ENCODE results near the gene GSK3A.
"Not testable (repeated sequence)": the region's sequence is repeated elsewhere in the genome, so short reads cannot be mapped to it uniquely, and the experiment has no call there.

GSK3A gene

DNA sequence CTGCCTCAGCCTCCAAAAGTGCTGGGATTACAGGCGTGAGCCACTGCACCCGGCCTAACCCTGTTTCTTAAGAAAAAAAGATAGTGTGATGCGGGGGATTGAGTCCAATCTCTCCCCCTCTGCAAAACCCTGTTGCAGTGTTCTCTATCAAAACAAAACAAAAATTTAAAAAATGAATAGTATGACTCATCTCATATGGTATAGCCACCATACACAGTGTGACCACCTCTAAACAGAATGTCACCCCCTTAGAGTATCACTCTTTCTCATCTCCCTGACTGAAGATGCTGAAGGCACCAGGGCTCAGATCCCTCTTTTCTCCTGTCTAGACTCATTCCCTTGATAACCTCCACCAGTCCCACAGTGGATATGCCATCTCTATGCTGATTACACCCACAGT lies 19.4 kb upstream of the GSK3A start:
- H3K79me2 ChIP-seq (ENCODE audit: insufficient read depth, low read depth): no peaks in the 10 kb centered on the region
- H4K20me1 ChIP-seq (ENCODE audit: insufficient read depth): no peaks in the 10 kb centered on the region
- no peak overlapping the region for H3K27ac ChIP-seq
- peaks cover 3% of the 10 kb centered on the region; the same call in 1 of the 2 replicates for H3K27me3 ChIP-seq (ENCODE audit: insufficient read depth, low read depth)
- no peaks in the 10 kb centered on the region for H3K4me1 ChIP-seq (ENCODE audit: low read depth, poor library complexity, severe bottlenecking)
- no peak overlapping the region for H3K4me2 ChIP-seq
- no peaks in the 10 kb centered on the region for H3K36me3 ChIP-seq (ENCODE audit: insufficient read depth)
- H3K9ac ChIP-seq: no peak overlapping the region
- TF ChIP-seq, protein P1, sequence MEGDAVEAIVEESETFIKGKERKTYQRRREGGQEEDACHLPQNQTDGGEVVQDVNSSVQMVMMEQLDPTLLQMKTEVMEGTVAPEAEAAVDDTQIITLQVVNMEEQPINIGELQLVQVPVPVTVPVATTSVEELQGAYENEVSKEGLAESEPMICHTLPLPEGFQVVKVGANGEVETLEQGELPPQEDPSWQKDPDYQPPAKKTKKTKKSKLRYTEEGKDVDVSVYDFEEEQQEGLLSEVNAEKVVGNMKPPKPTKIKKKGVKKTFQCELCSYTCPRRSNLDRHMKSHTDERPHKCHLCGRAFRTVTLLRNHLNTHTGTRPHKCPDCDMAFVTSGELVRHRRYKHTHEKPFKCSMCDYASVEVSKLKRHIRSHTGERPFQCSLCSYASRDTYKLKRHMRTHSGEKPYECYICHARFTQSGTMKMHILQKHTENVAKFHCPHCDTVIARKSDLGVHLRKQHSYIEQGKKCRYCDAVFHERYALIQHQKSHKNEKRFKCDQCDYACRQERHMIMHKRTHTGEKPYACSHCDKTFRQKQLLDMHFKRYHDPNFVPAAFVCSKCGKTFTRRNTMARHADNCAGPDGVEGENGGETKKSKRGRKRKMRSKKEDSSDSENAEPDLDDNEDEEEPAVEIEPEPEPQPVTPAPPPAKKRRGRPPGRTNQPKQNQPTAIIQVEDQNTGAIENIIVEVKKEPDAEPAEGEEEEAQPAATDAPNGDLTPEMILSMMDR (conservative IDR thresholded peaks at IDR 0.05; ENCODE audit: low read depth, low read length): no peak
- H2AFZ ChIP-seq (ENCODE audit: low read depth): no peak overlapping the region
- no peak overlapping the region for H3K4me3 ChIP-seq (IDR thresholded peaks at IDR 0.05; ENCODE audit: insufficient read depth, low read depth, low read length)

DNA sequence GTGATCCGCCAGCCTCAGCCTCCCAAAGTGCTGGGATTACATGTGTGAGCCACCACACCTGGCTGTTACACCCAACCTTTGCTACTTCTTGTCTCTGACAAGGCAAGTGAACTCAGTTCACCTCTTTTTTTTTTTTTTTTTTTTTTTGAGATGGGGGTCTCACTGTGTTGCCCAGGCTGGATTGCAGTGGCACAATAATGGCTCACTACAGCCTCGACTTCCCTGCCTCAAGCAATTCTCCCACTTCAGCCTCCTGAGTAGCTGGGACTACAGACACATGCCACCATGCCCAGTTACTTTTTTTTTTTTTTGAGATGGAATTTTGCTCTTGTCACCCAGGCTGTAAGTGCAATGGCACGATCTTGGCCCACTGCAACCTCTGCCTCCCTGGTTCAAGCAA lies 15.4 kb upstream of the GSK3A start:
- H3K27me3 ChIP-seq (ENCODE audit: insufficient read depth, low read depth); H3K4me2 ChIP-seq: not testable (repeated sequence)

DNA sequence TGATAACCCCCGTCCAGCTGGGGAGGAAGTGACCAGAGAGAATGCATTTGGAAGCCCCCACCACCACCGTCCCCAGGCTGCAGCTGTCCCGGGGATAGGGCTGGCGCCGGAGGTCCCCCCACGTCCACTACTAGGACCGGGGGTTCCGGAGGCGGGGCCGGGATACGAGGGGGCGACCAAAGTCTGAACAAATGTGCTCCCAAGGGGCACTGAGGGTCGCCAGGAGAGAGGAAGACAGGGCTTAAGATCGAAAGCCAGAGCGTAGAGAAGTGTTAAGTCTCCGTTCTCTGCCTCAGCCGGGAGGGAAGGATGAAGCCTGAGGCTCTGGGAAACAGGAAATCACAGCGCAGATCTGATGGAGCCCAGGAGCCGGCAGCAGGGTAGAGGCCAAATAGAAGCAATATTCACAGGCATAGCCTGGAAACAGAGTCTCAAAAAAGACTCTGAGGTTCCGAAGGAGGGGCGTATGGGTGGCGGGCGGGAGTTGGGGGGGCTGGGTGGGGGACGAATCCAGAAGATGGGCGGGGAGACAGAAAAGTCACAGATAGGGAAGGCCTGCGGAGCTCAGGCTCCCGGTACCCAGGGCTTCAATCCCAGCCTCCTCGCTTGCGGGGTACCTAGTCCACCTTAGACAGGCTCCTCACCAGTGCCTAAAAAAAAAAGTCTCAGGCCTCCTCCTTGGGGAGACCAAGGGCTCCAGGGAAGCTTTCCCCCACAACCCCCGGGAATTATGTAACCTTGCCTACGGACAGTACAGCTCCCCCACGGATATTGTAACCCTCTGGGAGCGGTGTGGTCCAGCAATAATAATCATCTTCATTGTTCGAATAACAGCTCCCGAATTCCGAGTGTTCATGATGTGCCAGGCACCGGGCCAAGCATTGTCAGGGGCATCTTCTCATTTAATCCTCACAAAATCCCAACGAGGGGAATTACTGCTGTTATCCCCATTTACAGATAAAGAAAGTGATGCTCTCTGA lies 13.7 kb upstream of the GSK3A start:
- H3K27me3 ChIP-seq (ENCODE audit: insufficient read depth, low read depth): peaks cover 10% of the 10 kb centered on the region; the same call in 1 of the 2 replicates
- peaks cover 13% of the 10 kb centered on the region; the same call in 1 of the 2 replicates for H3K79me2 ChIP-seq (ENCODE audit: insufficient read depth, low read depth)
- H3K4me1 ChIP-seq (ENCODE audit: low read depth, poor library complexity, severe bottlenecking): peaks cover 8% of the 10 kb centered on the region
- no peak overlapping the region for H3K4me3 ChIP-seq (IDR thresholded peaks at IDR 0.05; ENCODE audit: insufficient read depth, low read depth, low read length)
- peak overlapping the region; percentile 14; the same call in 1 of the 2 replicates for H3K9ac ChIP-seq
- H3K4me2 ChIP-seq: peak overlapping the region; percentile 86
- no peak overlapping the region for H3K27ac ChIP-seq
- peak overlapping the region; percentile 69 for H2AFZ ChIP-seq (ENCODE audit: low read depth)
- H4K20me1 ChIP-seq (ENCODE audit: insufficient read depth): no peaks in the 10 kb centered on the region
- no peaks in the 10 kb centered on the region for H3K36me3 ChIP-seq (ENCODE audit: insufficient read depth)
- TF ChIP-seq, protein P1 (conservative IDR thresholded peaks at IDR 0.05; ENCODE audit: low read depth, low read length): no peak

More for the DNA sequence above, 15.4 kb upstream of the GSK3A start:
- H3K9ac ChIP-seq; H2AFZ ChIP-seq (ENCODE audit: low read depth); H4K20me1 ChIP-seq (ENCODE audit: insufficient read depth); H3K36me3 ChIP-seq (ENCODE audit: insufficient read depth); H3K4me3 ChIP-seq (IDR thresholded peaks at IDR 0.05; ENCODE audit: insufficient read depth, low read depth, low read length); H3K79me2 ChIP-seq (ENCODE audit: insufficient read depth, low read depth); H3K4me1 ChIP-seq (ENCODE audit: low read depth, poor library complexity, severe bottlenecking); H3K27ac ChIP-seq: not testable (repeated sequence)

DNA sequence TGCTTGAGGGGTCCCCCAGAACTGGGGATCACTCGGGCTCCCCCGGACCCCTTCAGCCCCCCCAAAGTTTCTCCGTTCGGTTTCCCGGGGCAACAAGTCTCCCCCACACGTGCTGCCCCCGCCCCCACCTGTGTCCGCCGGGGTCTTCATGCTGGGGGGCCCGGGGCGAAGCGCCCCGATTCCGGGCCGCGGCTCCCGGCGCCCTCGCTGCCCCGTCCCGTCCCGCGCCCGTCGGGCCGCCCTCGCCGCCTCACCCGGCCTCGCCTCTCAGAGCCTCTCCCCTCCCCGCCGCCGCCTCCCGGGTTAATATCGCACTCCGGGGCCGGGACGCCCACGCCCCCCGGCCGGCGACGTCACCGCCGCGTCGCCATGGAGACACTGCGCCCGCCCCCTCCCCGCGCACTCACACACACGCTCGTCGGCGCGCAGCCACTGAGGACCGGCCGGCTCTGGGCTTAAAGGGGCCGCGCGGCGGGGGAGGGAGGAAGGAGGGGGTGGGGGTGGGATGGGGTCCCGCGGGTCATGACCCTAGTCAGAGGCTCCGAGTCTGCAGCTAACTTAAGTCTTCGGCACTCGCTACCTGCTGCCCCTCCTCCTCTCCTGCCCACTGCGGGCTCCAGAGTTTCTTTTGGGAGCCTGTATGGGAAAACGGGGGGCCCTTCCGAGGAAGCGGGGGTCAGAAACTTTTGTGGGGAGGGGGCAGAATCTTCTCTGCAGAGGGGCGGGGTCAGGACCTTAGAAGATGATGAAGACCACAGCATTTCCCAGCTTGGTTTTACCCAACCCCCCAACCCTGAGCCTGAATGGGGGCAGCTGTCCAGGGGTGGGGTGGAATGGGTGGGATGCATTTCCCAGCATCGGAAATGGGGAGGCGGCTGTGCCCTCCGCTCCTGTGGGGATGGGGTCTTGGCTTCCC lies 12.7 kb upstream of the GSK3A start, which contains the start of gene ERF:
ERF (minus strand) TSS at position 279 of the 916 bp plus-strand sequence; CDS start at position 150, 129 bp downstream.
- peak within 1 kb of the TSS; percentile 77 for H3K27ac ChIP-seq
- TF ChIP-seq, protein P1 (conservative IDR thresholded peaks at IDR 0.05; ENCODE audit: low read depth, low read length): no peak
- H3K36me3 ChIP-seq (ENCODE audit: insufficient read depth): no peaks in the 10 kb centered on the region
- H3K4me3 ChIP-seq (IDR thresholded peaks at IDR 0.05; ENCODE audit: insufficient read depth, low read depth, low read length): peak within 1 kb of the TSS; percentile 21
- H3K79me2 ChIP-seq (ENCODE audit: insufficient read depth, low read depth): peaks cover 23% of the 10 kb centered on the region; the same call in 1 of the 2 replicates
- no peaks in the 10 kb centered on the region for H4K20me1 ChIP-seq (ENCODE audit: insufficient read depth)
- peak within 1 kb of the TSS; percentile 69 for H2AFZ ChIP-seq (ENCODE audit: low read depth)
- peak within 1 kb of the TSS; percentile 86 for H3K4me2 ChIP-seq
- H3K4me1 ChIP-seq (ENCODE audit: low read depth, poor library complexity, severe bottlenecking): peaks cover 8% of the 10 kb centered on the region
- H3K27me3 ChIP-seq (ENCODE audit: insufficient read depth, low read depth): peaks cover 10% of the 10 kb centered on the region; the same call in 1 of the 2 replicates
- peak within 1 kb of the TSS; percentile 89 for H3K9ac ChIP-seq
